GM19239 (cell line): Measurements from ENCODE around the gene XXYLT1.

Source experiments
- DNase-seq: peaks from one replicate; pipeline ENCODE4 v3.0.0; 2011; ENCODE audit warnings: low spot score; ENCODE audit not compliant: insufficient read length
- FAIRE-seq: peaks from 2 replicates; lab custom pipeline; 2011; peaks lifted over from hg19 to GRCh38; lab: Jason Lieb, UNC

The XXYLT1 gene

DNA sequence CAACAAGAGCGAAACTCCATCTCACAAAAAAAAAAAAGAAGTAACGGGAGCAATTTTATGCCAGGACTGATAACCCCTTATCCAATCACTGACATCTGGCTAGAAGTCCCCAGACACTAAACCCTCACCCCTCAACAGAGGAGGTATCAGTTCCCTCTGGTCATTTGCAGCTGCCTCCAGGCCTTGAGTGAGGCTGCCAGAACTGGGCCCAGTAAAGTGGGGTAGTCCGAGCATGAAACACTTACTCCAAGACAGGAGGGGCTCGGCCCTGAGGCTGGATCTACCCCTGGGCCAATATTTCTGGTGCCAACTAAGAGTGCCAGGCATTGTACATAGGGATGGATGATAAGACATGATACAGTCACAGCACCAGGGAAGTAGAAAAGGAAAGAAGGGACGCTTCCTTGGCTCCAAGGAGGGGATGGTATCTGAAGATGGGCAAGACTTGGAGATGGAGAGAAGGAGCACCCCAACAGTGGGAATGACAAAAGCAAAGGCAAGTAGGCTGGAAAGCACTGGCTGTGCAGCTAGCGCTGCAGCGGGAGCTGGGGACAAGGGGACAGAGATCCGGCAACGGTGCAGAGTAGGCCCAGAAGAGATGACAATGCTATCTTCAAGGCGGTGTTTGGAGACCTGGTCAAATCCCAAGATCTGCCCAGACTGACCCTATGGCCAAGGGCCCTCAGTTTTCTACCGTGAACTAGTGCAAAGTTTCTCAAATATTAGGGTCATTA lies 2.2 kb downstream of the XXYLT1 start:
- DNase-seq (no peak), FAIRE-seq (no peak)

- FAIRE-seq (no peak), DNase-seq (no peak)
Observed at GRCh38 chr3:195267096-195267495, 3.9 kb downstream of the XXYLT1 start.

- DNase-seq (no peak), FAIRE-seq (no peak)
Observed at GRCh38 chr3:195266428-195266827, 4.5 kb downstream of the XXYLT1 start.

DNA sequence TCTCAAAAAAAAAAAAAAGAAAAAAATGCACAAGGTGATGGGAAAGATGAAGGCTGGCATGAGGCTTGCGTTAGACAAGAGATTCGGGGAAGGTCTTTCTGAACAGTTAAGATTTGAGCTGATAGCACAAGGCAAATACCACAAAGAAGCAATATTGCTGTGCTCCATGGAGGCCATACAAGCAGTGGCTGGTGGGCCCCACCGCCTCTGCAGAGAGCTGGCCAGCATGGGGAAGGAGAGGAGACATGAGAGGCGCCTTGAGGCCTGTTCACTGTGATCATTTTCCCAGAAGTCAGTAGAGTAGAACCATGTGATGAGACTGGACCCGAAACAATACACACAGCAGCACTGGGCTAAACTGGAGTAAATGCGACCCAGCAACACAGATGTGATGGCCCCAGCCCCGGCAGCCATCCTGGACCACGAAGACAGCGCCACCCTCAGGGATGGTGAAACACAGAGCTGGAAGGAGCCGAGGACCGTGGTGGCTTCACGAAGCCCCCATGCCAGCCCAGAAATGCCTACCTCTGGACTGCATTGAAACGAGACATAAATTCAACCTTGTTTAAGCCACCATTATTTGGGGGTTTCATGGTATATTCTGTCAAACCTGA lies 5.5 kb downstream of the XXYLT1 start:
- FAIRE-seq (no peak), DNase-seq (no peak)

GRCh38 chr3:195263925-195264600 lies 6.9 kb downstream of the XXYLT1 start:
- no peak for DNase-seq
- FAIRE-seq, result no peak

- no peak for FAIRE-seq
- DNase-seq, result no peak
Observed at GRCh38 chr3:195263193-195263924, 7.6 kb downstream of the XXYLT1 start.

DNA sequence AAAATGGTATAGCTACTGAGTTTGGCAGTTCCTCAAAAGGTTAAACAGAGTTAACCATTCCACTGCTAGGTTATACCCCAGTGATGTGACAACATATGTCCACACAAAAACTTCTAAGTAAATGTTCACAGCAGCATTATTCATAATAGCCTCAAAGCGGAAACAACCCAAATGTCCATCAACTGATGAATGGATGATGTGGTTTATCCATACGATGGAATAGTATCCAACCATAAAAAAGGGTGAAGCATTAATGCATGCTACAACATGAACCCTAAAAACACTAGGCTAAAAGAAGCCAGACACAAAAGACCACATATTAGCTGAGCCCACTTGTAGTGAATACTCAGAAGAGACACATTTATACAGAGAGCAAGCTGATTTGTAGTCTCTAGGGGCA lies 9.0 kb downstream of the XXYLT1 start:
- no peak for DNase-seq
- no peak for FAIRE-seq

- DNase-seq, result no peak
- FAIRE-seq, result no peak
Observed at GRCh38 chr3:195260280-195260905, 10.6 kb downstream of the XXYLT1 start.

GRCh38 chr3:195259475-195260279 lies 11.3 kb downstream of the XXYLT1 start:
- peak; percentile 96 for DNase-seq
- peak; percentile 81 for FAIRE-seq

DNA sequence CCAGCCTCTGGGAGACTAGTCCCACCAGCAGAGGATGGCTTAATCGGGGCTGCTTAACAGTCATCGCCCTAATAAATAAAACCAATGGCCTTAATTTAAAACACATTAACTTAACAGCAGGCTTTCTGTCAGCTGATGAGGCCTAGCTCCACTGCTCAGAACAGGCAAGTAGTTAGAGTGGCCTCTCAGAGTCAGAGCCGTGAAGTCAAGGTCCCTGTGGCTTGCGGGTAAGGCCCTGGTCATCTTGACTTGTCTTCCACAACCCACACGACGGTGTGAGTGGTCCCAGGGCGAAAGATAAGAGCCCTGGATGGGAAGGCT lies 11.8 kb downstream of the XXYLT1 start:
- FAIRE-seq (no peak), DNase-seq (no peak)

DNA sequence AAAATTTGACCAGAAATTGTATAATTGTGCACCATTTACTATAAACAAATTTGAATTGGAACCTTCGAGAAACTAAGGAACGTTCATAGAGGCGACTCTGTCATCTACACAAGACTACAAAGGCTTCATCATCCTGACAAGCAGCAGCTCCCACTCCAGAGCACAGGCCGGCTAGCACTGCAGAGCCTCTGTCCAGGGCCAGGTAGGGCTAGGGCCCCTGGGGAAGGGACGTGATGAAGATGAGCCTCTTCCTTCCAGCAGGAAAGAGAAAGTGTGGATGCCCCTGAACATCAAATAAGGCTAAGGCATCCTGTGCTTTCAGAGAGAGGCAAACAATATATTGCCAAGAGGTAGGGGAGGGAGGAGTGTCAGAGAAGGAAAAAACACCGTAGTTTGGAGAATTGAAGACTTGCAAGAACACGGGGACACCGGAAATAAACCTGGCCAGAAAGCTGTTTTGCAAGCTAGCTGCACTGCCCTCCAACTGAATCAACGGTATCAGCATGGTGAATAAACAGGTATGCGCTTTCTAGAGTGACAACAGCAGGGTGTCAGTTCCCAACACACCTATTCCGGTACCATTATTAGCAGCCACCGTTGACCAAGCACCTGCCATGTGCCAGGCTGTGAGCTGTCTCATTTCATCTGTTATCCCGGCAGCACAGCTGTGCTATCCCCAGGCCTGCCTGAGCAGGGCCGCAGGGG lies 12.4 kb downstream of the XXYLT1 start:
- peak; percentile 31 for FAIRE-seq
- DNase-seq, result no peak

DNA sequence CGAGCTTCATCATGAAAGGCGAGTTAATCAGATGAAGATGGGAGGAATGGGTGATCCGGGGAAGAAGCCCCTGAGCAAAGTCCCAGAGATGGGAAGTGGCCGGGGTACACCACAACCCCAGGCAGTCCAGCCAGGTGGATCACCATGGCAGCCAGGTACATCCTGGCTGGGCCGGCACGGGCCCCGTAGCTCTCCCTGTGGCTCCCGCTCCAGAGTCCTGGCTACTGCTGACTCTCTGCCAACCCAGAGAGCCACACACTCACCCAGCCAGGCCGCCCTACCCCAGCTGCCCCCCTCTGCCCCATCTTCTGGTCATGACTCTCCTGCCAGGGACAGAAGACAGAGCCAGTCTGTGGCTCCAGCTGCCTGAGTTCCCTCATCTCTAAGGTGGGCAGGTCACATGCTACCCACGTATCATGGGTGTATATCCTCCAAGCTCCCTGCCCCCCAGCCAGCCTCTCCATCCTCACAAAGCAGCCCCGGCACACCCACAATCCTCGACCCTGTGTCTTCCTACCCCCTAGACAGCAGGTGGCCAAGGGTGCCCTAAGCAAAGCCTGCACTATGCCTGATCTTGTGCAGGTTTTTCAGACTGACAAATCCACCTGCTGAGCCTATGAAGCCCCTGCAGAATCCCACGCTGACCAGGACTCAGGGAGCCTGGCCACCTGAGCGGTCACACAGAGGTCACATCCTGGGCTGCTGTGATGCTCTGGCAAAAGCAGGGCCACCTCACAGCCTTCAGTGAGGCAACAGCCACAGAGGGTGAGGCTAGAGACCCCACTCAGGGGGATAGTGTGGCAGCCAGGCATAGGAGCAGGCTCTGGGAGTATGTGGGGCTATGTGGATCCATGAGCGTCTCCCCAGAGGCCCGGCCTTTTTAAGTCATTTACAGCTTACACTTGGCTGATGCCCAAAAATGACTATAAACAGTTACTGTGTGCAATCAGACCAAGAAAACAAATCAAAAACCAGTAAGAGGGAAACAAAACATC lies 13.2 kb downstream of the XXYLT1 start:
- DNase-seq, result no peak
- no peak for FAIRE-seq

DNA sequence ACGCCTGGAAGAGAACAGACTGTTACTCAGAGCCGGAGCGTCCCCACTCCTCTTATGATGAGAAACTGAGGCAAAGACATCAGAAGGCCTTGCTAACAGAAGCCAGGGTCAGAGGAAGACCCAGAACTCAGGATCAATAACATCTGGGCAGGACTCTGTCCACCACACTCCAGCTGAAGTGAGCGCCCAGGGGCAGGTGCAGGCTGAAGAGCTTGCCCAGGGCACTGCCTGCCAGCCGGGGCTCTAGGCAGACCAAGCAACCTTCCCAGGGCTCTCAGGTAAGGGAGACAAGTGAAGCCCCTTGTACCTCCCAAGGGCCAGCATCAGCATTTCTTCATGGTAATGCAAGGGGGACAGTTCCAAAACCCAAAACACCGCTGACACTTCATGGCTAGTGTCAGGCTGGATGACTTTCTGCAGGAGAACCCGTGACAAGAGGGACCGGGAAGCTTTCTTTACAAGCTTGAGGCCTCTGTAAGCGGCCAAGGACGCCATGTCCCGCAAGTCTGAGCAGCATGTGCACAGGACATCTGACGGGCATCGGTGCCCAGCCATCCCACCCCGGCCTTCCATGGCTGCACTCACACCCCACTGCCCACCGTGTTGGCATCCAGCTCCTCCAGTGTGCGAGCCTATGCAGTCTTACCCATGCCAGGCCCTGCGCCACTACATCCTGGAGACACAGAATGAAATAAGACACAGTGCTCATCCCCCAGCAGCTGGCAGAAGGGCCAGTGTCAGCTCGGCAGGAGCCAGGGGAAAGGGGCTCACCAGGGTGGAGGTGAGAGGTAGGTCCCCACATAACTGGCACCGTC lies 14.1 kb downstream of the XXYLT1 start:
- DNase-seq (no peak), FAIRE-seq (no peak)

GRCh38 chr3:195255571-195256501 lies 15.1 kb downstream of the XXYLT1 start:
- FAIRE-seq (no peak), DNase-seq (no peak)

- no peak for FAIRE-seq
- no peak for DNase-seq
Observed at GRCh38 chr3:195255176-195255500, 15.8 kb downstream of the XXYLT1 start.

DNA sequence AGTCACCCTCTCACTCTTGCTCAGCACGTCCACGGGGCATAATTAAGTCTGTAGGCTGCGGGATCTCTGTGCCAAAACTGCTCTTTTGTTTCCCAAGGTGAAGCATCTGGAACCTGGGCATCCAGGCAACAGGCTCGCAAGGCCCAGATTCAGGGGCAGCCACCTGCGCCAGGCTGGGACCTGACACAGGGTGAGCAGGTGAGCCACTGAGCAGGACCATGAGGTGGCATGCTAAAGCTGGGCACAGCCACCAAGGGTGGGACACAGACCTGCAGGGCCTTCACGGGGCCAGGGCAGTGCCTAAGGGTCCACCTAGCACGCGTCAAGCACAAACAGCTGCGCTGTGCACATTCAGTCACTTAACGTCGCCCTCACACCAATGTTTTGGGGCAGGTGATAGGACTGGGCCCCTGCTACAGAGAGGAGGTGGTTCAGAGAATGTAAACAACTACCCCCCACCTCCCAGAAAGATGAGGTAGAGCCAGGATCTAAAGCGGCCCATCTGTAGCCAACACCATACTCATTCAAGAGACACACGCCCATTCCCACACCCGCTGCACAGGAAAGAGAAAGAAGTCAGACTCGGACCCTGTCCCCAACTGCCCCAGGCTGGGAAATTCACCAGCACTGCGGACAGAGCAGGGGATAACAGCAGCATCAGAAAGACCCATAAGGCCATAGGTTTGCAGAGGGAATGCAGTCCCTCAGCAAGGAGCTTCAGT lies 16.3 kb downstream of the XXYLT1 start:
- DNase-seq, result no peak

More for the DNA sequence above, 16.3 kb downstream of the XXYLT1 start:
- no peak for FAIRE-seq
